SK-N-SH treated with all-trans-retinoic acid at 6 μM for 48 hours (cell line): ENCODE data around the gene ZMIZ1.

Experiments
- ATAC-seq: fragments of 200-7000 bp; cut with Tn5 transposase; 3 replicates; pipeline ENCODE4 v1.9.1; 2020; ENCODE audit warnings: mild to moderate bottlenecking, moderate library complexity
- ARNTL ChIP-seq: fragments of 450-650 bp; formaldehyde crosslinking; IDR thresholded peaks from 2 replicates; pipeline ENCODE4 v1.5.0; 2020; ENCODE audit warnings: low read depth, mild to moderate bottlenecking, moderate library complexity, borderline replicate concordance
- BACH2 ChIP-seq: fragments of 250-450 bp; sonication (Bioruptor Pico); IDR thresholded peaks from 2 replicates; pipeline ENCODE4 v1.9.0; 2021; ENCODE audit warnings: mild to moderate bottlenecking, borderline replicate concordance
- CSDC2 ChIP-seq: fragments of 250-450 bp; sonication (Bioruptor Pico); IDR thresholded peaks from 2 replicates; pipeline ENCODE4 v1.5.0; 2020; ENCODE audit warnings: mild to moderate bottlenecking, moderate library complexity
- ESRRG ChIP-seq: fragments of 250-450 bp; sonication (Bioruptor Pico); IDR thresholded peaks from 2 replicates; pipeline ENCODE4 v1.6.1; 2021; ENCODE audit warnings: mild to moderate bottlenecking
- GLIS3 ChIP-seq: fragments of 250-450 bp; sonication (Bioruptor Pico); IDR thresholded peaks from 2 replicates; pipeline ENCODE4 v1.5.0; 2020; ENCODE audit warnings: mild to moderate bottlenecking, moderate library complexity
- ISL1 ChIP-seq: fragments of 250-450 bp; sonication (Bioruptor Pico); IDR thresholded peaks from 2 replicates; pipeline ENCODE4 v2.1.2; 2022; ENCODE audit warnings: mild to moderate bottlenecking, moderate library complexity
- OSR1 ChIP-seq: fragments of 250-450 bp; sonication (Bioruptor Pico); IDR thresholded peaks from 2 replicates; pipeline ENCODE4 v1.8.0; 2022; ENCODE audit warnings: moderate library complexity, mild to moderate bottlenecking, inconsistent platforms
- PPARA ChIP-seq: fragments of 250-450 bp; sonication (Bioruptor Pico); IDR thresholded peaks from 2 replicates; pipeline ENCODE4 v1.5.0; 2020; ENCODE audit warnings: mild to moderate bottlenecking, borderline replicate concordance
- RARB ChIP-seq: fragments of 250-450 bp; sonication (Bioruptor Pico); IDR thresholded peaks from 2 replicates; pipeline ENCODE4 v1.8.0; 2021; ENCODE audit warnings: mild to moderate bottlenecking, moderate library complexity
- SNAI2 ChIP-seq: fragments of 250-450 bp; sonication (Bioruptor Pico); IDR thresholded peaks from 2 replicates; pipeline ENCODE4 v1.5.0; 2020; ENCODE audit warnings: mild to moderate bottlenecking, moderate library complexity
- TCF4 ChIP-seq: fragments of 250-450 bp; sonication (Bioruptor Pico); IDR thresholded peaks from 2 replicates; pipeline ENCODE4 v1.8.0; 2021; ENCODE audit warnings: mild to moderate bottlenecking, moderate library complexity, borderline replicate concordance
- TOX ChIP-seq: fragments of 250-450 bp; sonication (Bioruptor Pico); IDR thresholded peaks from 2 replicates; pipeline ENCODE4 v1.8.0; 2021; ENCODE audit warnings: mild to moderate bottlenecking, moderate library complexity, borderline replicate concordance
- ZC3H10 ChIP-seq: fragments of 250-450 bp; sonication (Bioruptor Pico); IDR thresholded peaks from 2 replicates; pipeline ENCODE4 v1.5.1; 2021; ENCODE audit warnings: mild to moderate bottlenecking, moderate library complexity
- ZFP3 ChIP-seq: fragments of 250-450 bp; sonication (Bioruptor Pico); IDR thresholded peaks from 2 replicates; pipeline ENCODE4 v1.5.0; 2020; ENCODE audit warnings: mild to moderate bottlenecking, moderate library complexity
- ZFP30 ChIP-seq: fragments of 450-650 bp; formaldehyde crosslinking; IDR thresholded peaks from 2 replicates; pipeline ENCODE4 v1.5.0; 2022; ENCODE audit warnings: mild to moderate bottlenecking, moderate library complexity
- ZNF565 ChIP-seq: fragments of 450-650 bp; formaldehyde crosslinking; conservative IDR thresholded peaks from 2 replicates; pipeline ENCODE4 v1.5.0; 2020; ENCODE audit warnings: low read depth, mild to moderate bottlenecking, moderate library complexity
- ZNF70 ChIP-seq: fragments of 450-650 bp; formaldehyde crosslinking; IDR thresholded peaks from 2 replicates; pipeline ENCODE4 v1.5.0; 2020; ENCODE audit warnings: mild to moderate bottlenecking, moderate library complexity
- ZNF8 ChIP-seq: fragments of 450-650 bp; formaldehyde crosslinking; IDR thresholded peaks from 2 replicates; pipeline ENCODE4 v1.5.0; 2020; ENCODE audit warnings: mild to moderate bottlenecking, moderate library complexity
- TF ChIP-seq, protein P1 (sequence below): fragments of 250-450 bp; sonication (Bioruptor Pico); IDR thresholded peaks from 2 replicates; pipeline ENCODE4 v1.8.0; 2020; ENCODE audit warnings: mild to moderate bottlenecking, moderate library complexity, borderline replicate concordance
- TF ChIP-seq, protein P2 (sequence below): fragments of 250-450 bp; sonication (Bioruptor Pico); IDR thresholded peaks from 2 replicates; pipeline ENCODE4 v1.8.0; 2021; ENCODE audit warnings: low read depth, mild to moderate bottlenecking, moderate library complexity, borderline replicate concordance
- TF ChIP-seq, protein P3 (sequence below): fragments of 250-450 bp; sonication (Bioruptor Pico); IDR thresholded peaks from 2 replicates; pipeline ENCODE4 v1.5.1; 2021; ENCODE audit warnings: mild to moderate bottlenecking, moderate library complexity
- TF ChIP-seq, protein P4 (sequence below): fragments of 250-450 bp; sonication (Bioruptor Pico); IDR thresholded peaks from 2 replicates; pipeline ENCODE4 v1.5.1; 2020; ENCODE audit warnings: low read depth, mild to moderate bottlenecking, moderate library complexity

The ZMIZ1 gene

DNA sequence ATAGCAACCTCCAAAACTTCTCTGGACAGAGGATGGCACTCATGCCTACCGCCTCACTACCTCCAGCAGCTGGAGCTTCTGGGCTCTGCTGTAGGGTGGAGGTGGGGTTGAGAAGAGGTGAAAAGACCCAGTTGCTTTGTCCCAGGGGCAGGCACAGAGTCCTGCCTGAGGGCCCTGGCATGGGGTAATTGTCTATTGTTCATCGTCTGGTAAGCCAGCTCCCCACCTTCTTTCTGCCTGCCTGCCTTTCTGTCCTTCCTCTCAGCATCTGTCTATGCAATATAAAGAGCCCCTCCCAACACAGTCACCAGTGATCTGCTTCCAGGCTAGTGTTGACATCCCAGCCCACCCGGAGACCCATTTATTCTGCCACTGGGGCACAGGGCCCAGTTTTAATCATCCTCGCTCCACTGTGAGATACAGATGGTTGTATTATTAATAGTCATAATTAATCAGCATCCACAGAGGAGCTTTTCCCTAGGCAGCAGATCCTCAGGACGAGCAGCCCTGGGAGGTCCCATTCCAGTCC is 39.0 kb downstream of the ZMIZ1 start (continued):
- TF ChIP-seq ARNTL (CRISPR knock-in tag) (no peak), ZNF565 (CRISPR knock-in tag) (no peak), ISL1 (CRISPR knock-in tag) (no peak), OSR1 (CRISPR knock-in tag) (no peak), SNAI2 (CRISPR knock-in tag) (no peak)

DNA sequence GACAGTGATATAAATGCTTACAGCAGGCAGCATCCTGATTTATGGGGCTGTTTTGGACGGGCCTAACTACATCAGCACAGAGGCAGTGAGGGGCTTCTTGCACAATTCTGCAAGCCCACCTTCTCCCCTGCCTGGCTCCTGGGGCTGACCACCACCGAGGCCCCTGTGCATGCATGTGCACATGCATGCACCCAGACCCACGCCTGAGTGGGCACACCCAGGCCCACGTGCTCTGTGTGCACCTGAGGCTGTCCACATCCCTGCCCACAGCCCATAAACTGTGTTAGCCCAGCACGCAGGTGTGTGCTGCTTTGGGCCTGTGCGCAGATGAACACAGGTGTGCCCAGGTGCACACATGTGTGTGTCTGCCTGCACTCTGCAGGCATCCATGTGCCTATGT is 40.0 kb downstream of the ZMIZ1 start:
- TF ChIP-seq ISL1 (CRISPR knock-in tag), result no peak
- no peak for TF ChIP-seq OSR1 (CRISPR knock-in tag)
- no peak for ATAC-seq

DNA sequence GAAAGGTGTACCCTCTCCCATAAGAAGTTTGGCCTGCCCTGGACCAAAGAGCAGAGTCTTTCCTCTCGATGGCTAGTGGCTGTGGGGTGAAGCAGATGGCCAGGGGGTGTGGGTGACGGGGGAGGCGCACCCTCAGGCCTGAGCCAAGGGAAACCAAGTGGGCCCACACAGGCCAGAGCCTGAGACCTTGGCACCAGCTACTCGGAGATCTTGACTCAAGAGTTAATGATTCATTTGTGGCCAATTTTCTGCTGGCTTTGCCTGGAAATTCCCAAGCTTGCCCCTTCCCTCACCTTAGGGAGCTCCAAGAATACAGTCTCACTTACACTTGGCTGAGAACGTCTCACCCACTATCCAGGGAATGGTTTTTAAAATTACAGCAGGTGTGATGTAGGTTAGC is 42.7 kb downstream of the ZMIZ1 start:
- TF ChIP-seq ZNF8 (CRISPR knock-in tag) (no peak), ISL1 (CRISPR knock-in tag) (no peak), GLIS3 (CRISPR knock-in tag) (no peak), OSR1 (CRISPR knock-in tag) (no peak), SNAI2 (CRISPR knock-in tag) (no peak), RARB (CRISPR knock-in tag) (no peak), CSDC2 (CRISPR knock-in tag) (no peak), TOX (CRISPR knock-in tag) (no peak), ESRRG (CRISPR knock-in tag) (no peak), ZC3H10 (CRISPR knock-in tag) (no peak), ZNF565 (CRISPR knock-in tag) (no peak), ARNTL (CRISPR knock-in tag) (no peak)
- TF ChIP-seq, protein P1, sequence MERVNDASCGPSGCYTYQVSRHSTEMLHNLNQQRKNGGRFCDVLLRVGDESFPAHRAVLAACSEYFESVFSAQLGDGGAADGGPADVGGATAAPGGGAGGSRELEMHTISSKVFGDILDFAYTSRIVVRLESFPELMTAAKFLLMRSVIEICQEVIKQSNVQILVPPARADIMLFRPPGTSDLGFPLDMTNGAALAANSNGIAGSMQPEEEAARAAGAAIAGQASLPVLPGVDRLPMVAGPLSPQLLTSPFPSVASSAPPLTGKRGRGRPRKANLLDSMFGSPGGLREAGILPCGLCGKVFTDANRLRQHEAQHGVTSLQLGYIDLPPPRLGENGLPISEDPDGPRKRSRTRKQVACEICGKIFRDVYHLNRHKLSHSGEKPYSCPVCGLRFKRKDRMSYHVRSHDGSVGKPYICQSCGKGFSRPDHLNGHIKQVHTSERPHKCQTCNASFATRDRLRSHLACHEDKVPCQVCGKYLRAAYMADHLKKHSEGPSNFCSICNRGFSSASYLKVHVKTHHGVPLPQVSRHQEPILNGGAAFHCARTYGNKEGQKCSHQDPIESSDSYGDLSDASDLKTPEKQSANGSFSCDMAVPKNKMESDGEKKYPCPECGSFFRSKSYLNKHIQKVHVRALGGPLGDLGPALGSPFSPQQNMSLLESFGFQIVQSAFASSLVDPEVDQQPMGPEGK (CRISPR knock-in tag), result no peak
- no peak for ATAC-seq

DNA sequence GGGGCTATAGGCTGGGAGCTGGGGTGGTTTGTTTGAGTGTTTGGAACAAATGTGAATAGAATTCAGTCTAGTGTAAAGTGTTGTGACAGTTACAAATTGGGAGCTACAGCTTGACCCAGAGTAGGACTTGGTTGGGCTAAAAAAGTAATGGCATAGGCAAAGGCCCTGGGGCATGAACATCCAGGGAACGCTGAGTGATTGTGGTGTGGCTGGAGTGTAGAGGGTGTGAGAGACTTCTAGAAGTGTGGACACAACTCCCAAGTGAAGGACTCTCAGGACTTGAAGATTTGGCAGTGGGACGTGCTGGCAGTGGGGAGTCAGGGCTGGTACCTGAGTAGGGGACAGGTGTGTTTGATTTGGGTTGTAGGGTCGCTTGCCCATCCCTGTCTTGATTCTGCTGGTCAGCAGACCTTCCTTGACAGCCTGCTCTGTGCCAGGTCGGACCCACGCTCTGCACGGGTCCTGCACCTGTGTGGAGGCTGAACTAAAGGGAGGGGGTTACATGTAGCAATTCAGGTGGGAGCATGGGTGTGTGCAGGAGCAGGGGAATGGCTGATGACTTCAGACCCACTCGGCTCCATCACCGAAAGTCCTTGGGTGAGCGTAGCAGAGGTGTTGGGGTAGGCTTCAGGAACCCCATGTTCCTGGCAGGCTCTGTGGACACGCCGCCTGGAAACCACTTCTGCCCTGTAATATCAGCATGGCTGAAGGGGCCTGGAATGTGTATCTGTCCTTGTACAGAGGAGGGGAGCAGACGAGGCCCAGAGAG is 43.3 kb downstream of the ZMIZ1 start:
- TF ChIP-seq ZFP30 (CRISPR knock-in tag) (no peak), ZFP3 (CRISPR knock-in tag) (no peak), ZNF565 (CRISPR knock-in tag) (no peak), TOX (CRISPR knock-in tag) (no peak), BACH2 (CRISPR knock-in tag) (no peak)
- no peak for ATAC-seq

DNA sequence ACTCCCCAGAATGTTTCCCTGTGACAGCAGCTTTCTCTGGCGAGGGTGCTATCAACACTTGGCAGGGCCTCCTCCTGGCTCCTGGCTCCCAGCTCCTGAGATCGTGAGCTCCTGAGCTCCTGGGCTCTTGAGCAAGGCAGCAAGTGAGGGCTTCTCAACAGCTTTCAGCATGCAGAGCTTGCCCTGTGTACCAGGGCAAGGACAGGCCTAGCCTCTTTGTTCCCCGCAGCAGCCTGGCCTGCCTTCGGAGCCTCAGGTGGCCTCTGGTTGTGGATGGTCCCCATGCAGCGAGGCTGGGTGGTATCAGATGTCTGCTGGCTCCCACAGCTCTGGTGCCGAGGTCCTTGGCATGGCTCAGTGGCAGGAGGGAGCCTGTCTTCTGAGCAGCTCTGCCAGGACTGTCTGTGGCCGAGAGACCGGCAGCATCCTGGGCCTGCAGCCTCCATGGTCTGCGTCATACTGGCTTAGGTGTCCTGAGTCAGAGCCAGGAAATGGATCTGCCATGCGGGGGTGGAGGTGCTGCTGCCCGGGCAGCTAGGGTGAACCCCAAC is 44.2 kb downstream of the ZMIZ1 start:
- peak; percentile 89 for ATAC-seq
- TF ChIP-seq TCF4 (CRISPR knock-in tag), result no peak
- peak; percentile 13; the same call in 1 of the 2 replicates for TF ChIP-seq ZFP3 (CRISPR knock-in tag)
- TF ChIP-seq, all 23 proteins: peak for 1

DNA sequence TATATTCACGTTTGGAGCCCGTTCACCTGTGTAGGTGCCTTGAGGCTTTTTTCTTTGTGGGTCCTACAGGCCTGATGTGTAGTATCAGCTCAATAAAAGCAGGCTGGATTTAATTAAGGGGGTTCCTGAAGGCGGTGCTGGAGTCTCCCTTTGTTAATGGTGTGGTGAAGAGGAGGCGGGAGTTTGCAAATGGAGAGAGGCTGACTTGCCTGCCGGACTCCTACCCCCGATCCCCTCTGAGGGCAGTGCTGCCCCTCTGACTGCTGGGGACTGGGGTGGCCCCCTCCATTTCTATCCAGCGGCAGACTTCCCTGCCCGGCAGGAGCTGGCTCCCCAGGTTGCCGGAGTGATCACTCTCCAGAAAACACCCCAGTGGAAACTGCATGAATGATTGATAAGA is 45.1 kb downstream of the ZMIZ1 start:
- TF ChIP-seq ZNF70 (CRISPR knock-in tag) (no peak), GLIS3 (CRISPR knock-in tag) (no peak), ZNF565 (CRISPR knock-in tag) (no peak), ZFP3 (CRISPR knock-in tag) (peak; percentile 95), ZFP30 (CRISPR knock-in tag) (no peak)
- ATAC-seq, result peak; percentile 11

DNA sequence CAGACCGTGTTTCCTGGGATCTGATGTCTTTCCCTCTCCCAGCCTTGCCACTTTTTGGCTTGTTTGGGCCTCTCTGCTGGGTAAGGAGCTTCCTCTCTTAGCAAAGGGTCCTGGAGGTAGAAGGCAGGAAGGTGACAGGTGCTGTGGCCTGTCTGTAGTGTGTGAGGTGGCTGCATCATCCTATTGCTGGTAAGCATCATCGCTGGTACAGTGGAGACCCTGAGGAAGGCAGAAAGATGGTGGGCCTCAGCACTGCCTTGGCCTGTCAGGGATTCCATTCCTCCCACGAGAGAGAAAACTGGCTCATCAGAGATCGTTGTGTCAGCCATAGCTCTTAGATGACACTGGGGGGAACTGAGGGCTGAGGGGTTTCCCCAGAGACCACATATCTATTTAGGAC is 46.5 kb downstream of the ZMIZ1 start:
- ATAC-seq, result no peak
- TF ChIP-seq, protein P2, sequence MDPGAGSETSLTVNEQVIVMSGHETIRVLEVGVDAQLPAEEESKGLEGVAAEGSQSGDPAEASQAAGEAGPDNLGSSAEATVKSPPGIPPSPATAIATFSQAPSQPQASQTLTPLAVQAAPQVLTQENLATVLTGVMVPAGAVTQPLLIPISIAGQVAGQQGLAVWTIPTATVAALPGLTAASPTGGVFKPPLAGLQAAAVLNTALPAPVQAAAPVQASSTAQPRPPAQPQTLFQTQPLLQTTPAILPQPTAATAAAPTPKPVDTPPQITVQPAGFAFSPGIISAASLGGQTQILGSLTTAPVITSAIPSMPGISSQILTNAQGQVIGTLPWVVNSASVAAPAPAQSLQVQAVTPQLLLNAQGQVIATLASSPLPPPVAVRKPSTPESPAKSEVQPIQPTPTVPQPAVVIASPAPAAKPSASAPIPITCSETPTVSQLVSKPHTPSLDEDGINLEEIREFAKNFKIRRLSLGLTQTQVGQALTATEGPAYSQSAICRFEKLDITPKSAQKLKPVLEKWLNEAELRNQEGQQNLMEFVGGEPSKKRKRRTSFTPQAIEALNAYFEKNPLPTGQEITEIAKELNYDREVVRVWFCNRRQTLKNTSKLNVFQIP, result no peak
- no peak for TF ChIP-seq ZNF8 (CRISPR knock-in tag)
- TF ChIP-seq ZNF70 (CRISPR knock-in tag), result no peak
- TF ChIP-seq SNAI2 (CRISPR knock-in tag), result no peak
- TF ChIP-seq, protein P3, sequence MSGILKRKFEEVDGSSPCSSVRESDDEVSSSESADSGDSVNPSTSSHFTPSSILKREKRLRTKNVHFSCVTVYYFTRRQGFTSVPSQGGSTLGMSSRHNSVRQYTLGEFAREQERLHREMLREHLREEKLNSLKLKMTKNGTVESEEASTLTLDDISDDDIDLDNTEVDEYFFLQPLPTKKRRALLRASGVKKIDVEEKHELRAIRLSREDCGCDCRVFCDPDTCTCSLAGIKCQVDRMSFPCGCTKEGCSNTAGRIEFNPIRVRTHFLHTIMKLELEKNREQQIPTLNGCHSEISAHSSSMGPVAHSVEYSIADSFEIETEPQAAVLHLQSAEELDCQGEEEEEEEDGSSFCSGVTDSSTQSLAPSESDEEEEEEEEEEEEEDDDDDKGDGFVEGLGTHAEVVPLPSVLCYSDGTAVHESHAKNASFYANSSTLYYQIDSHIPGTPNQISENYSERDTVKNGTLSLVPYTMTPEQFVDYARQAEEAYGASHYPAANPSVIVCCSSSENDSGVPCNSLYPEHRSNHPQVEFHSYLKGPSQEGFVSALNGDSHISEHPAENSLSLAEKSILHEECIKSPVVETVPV, result no peak
- TF ChIP-seq, protein P4, sequence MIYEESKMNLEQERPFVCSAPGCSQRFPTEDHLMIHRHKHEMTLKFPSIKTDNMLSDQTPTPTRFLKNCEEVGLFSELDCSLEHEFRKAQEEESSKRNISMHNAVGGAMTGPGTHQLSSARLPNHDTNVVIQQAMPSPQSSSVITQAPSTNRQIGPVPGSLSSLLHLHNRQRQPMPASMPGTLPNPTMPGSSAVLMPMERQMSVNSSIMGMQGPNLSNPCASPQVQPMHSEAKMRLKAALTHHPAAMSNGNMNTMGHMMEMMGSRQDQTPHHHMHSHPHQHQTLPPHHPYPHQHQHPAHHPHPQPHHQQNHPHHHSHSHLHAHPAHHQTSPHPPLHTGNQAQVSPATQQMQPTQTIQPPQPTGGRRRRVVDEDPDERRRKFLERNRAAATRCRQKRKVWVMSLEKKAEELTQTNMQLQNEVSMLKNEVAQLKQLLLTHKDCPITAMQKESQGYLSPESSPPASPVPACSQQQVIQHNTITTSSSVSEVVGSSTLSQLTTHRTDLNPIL (CRISPR knock-in tag), result no peak
- no peak for TF ChIP-seq PPARA (CRISPR knock-in tag)
- TF ChIP-seq BACH2 (CRISPR knock-in tag), result no peak
- no peak for TF ChIP-seq OSR1 (CRISPR knock-in tag)
